Measurements from ENCODE around the gene DRC3. TPM values are rescaled to one million over a fixed set of nuclear protein-coding genes. Genes with fewer than 3 reads are reported as not detected.

The DRC3 gene
- total RNA-seq, 1 experiment from 2014 or later: 1.6 TPM

DNA sequence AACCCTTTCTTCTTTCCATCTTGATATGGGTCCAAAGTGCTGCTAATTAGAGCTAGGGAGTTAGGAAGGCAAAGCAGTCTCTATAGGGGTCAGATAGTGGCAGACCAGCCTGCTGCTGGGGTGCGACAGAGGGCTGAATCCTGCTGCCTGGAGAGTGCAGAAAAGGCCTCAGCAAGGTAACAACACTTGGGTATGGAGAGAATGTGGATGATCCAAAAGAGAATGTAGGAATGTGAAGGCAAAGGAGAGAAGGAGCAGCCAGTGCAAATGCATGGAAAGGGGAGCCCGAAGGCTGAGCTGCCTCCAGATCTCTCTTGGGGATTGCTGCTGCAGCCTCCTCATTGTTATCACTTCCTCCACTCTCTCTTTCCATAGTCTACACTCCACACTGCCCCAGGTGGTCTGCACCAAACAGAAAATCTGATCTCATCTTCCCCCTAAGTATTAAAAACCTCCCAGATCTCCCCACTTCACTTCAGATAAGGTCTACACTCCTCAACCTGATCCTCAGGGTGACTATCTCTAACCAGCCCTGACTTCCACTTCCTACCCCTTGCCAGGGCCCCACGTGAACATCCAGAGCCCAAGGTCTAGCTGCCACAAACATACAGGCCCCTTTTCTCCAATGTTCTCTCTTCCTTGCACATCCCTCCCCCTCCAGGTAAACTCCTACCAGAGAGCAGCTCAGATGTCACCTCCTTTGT is 29.2 kb upstream of the DRC3 start:
- Histone ChIP-seq H3K36me3 (ENCODE audit: control insufficient read depth, insufficient read depth, low read length) (no peaks in the 10 kb centered on the region), H3K4me3 (ENCODE audit: low read depth, low read length) (no peak overlapping the region), H3K9me3 (no peaks in the 10 kb centered on the region), H3K27me3 (replicated peaks; ENCODE audit: control insufficient read depth, insufficient read depth, low read length) (no peaks in the 10 kb centered on the region), H3K4me1 (peaks cover 78% of the 10 kb centered on the region)
- no peaks in the 10 kb centered on the region for H3K27me3 Mint-ChIP-seq (ENCODE audit: insufficient read depth, unreplicated experiment)
- intact Hi-C loops (cut with micrococcal nuclease; ENCODE audit: unreplicated experiment): loop anchor here (2.0 kb wide), 1 partner anchor 15 kb away; no protein-coding TSS in a partner anchor
- ChIA-PET POLR2A (interaction anchor here (1.1 kb wide), 1 partner anchor 29 kb away, joined by 6 read pairs; the partner anchor contains the start of genes DRC3 and TOM1L2), CTCF (interaction anchor here (0.5 to 2.9 kb wide), 6 partner anchors 11 to 132 kb away, joined by 3 to 8 read pairs (median 4); no protein-coding TSS in a partner anchor)
- peak overlapping the region; percentile 51 for H3K4me3 Mint-ChIP-seq (ENCODE audit: unreplicated experiment)
- H3K9me3 Mint-ChIP-seq (ENCODE audit: unreplicated experiment): no peaks in the 10 kb centered on the region
- DNase-seq: peak in 1 of 2 experiments; percentile 68
- no TSS peak for BruUV-seq (replicated peaks)
- H3K4me1 Mint-ChIP-seq (ENCODE audit: low read depth, unreplicated experiment): peaks cover 51% of the 10 kb centered on the region
- no peak for TF ChIP-seq CTCF (IDR thresholded peaks at IDR 0.05; ENCODE audit: insufficient read depth in 1 of 2, low read depth in 1 of 2, low read length in 1 of 2, severe bottlenecking in 1 of 2, unreplicated experiment in 1 of 2)
- H3K27ac Mint-ChIP-seq (ENCODE audit: unreplicated experiment): peak overlapping the region; percentile 84
- H3K36me3 Mint-ChIP-seq (ENCODE audit: insufficient read depth, unreplicated experiment): no peaks in the 10 kb centered on the region

- intact Hi-C loops (cut with micrococcal nuclease; ENCODE audit: unreplicated experiment): no loop called here
- H3K4me1 ChIP-seq: peaks cover 70% of the 10 kb centered on the region
- H3K4me3 ChIP-seq (ENCODE audit: low read depth, low read length): no peak overlapping the region
- H3K4me1 Mint-ChIP-seq (ENCODE audit: low read depth, unreplicated experiment): peaks cover 44% of the 10 kb centered on the region
- H3K27ac Mint-ChIP-seq (ENCODE audit: unreplicated experiment): peak overlapping the region; percentile 84
- no peaks in the 10 kb centered on the region for H3K9me3 Mint-ChIP-seq (ENCODE audit: unreplicated experiment)
- peaks cover 7% of the 10 kb centered on the region for H3K36me3 Mint-ChIP-seq (ENCODE audit: insufficient read depth, unreplicated experiment)
- POLR2A ChIA-PET: interaction anchor here (1.2 kb wide), 1 partner anchor 8 kb away, joined by 3 read pairs; no protein-coding TSS in a partner anchor
- H3K27me3 Mint-ChIP-seq (ENCODE audit: insufficient read depth, unreplicated experiment): no peaks in the 10 kb centered on the region
- H3K4me3 Mint-ChIP-seq (ENCODE audit: unreplicated experiment): no peak overlapping the region
- BruUV-seq (replicated peaks): no TSS peak
- CTCF ChIA-PET: interaction anchor here (0.5 to 2.9 kb wide), 6 partner anchors 10 to 217 kb away, joined by 3 to 8 read pairs (median 3); no protein-coding TSS in a partner anchor
- peak in 1 of 2 experiments; percentile 2 for DNase-seq
- no peaks in the 10 kb centered on the region; the same call in 1 of the 2 replicates for H3K36me3 ChIP-seq (ENCODE audit: control insufficient read depth, insufficient read depth, low read length)
- no peaks in the 10 kb centered on the region for H3K9me3 ChIP-seq
- H3K27me3 ChIP-seq (replicated peaks; ENCODE audit: control insufficient read depth, insufficient read depth, low read length): no peaks in the 10 kb centered on the region
- no peak for TF ChIP-seq CTCF (IDR thresholded peaks at IDR 0.05; ENCODE audit: insufficient read depth in 1 of 2, low read depth in 1 of 2, low read length in 1 of 2, severe bottlenecking in 1 of 2, unreplicated experiment in 1 of 2)
These were observed 28.4 kb upstream of the DRC3 start for GRCh38 chr17:17944242-17944641.

DNA sequence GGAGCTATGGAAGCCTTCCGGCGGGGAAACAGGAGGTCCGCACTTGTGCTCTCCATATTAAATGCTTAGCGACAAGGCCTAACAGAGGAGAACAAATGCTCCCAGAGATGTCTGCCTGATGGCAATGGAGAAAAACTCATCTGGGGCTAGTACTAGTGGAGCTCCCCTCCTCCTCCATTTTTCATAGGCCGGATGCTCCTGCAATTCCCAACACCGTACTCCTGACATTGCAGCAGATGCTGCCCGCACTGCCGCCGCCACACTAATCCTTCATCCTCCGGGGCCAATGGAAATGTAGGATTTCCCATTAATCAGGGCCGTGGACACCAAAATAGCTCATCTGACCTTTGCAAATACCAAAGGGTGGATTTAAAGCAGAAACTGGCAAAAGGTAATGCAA is 27.9 kb upstream of the DRC3 start:
- H3K9me3 ChIP-seq: no peaks in the 10 kb centered on the region
- H3K36me3 ChIP-seq (ENCODE audit: control insufficient read depth, insufficient read depth, low read length): no peaks in the 10 kb centered on the region; the same call in 1 of the 2 replicates
- no peak overlapping the region for H3K4me3 ChIP-seq (ENCODE audit: low read depth, low read length)
- BruUV-seq (replicated peaks): no TSS peak
- Mint-ChIP-seq H3K9me3 (ENCODE audit: unreplicated experiment) (no peaks in the 10 kb centered on the region), H3K27me3 (ENCODE audit: insufficient read depth, unreplicated experiment) (no peaks in the 10 kb centered on the region), H3K27ac (ENCODE audit: unreplicated experiment) (peak overlapping the region; percentile 84), H3K4me3 (ENCODE audit: unreplicated experiment) (no peak overlapping the region), H3K36me3 (ENCODE audit: insufficient read depth, unreplicated experiment) (peaks cover 7% of the 10 kb centered on the region), H3K4me1 (ENCODE audit: low read depth, unreplicated experiment) (peaks cover 39% of the 10 kb centered on the region)
- peak in 1 of 2 experiments; percentile 9 for DNase-seq
- CTCF ChIA-PET: interaction anchor here (0.8 to 2.9 kb wide), 4 partner anchors 23 to 217 kb away, joined by 3 to 8 read pairs (median 4); no protein-coding TSS in a partner anchor
- H3K4me1 ChIP-seq: peaks cover 68% of the 10 kb centered on the region
- POLR2A ChIA-PET: interaction anchor here (1.2 kb wide), 1 partner anchor 9 kb away, joined by 3 read pairs; no protein-coding TSS in a partner anchor
- intact Hi-C loops (cut with micrococcal nuclease; ENCODE audit: unreplicated experiment): no loop called here
- no peak for TF ChIP-seq CTCF (IDR thresholded peaks at IDR 0.05; ENCODE audit: insufficient read depth in 1 of 2, low read depth in 1 of 2, low read length in 1 of 2, severe bottlenecking in 1 of 2, unreplicated experiment in 1 of 2)
- H3K27me3 ChIP-seq (replicated peaks; ENCODE audit: control insufficient read depth, insufficient read depth, low read length): no peaks in the 10 kb centered on the region

Data from Caco-2 (cell line).